ENCODE results near the gene GET3. TPM values are rescaled to one million over a fixed set of nuclear protein-coding genes. Genes with fewer than 3 reads are reported as not detected.

Gene GET3
- total and polyA plus RNA-seq, 2 of the 13 experiments (the other 11 are each of a cell fraction or from before 2014, with no cell fraction given): 57.7 to 59.4 TPM

GRCh38 chr19:12736995-12737834 lies at the start of gene GET3 (continued):
- TF ChIP-seq FOSL2 (CRISPR knock-in tag; IDR thresholded peaks at IDR 0.05) (no peak), IKZF4 (CRISPR knock-in tag; IDR thresholded peaks at IDR 0.05; ENCODE audit: borderline replicate concordance, low read depth, not compliant biosample characterization) (no peak), ZEB1 (IDR thresholded peaks at IDR 0.05; ENCODE audit: insufficient replicate concordance, low read depth) (no peak), CCAR2 (optimal IDR thresholded peaks at IDR 0.05; ENCODE audit: low read depth, low read length) (no peak), ZNF570 (CRISPR knock-in tag; IDR thresholded peaks at IDR 0.05; ENCODE audit: borderline replicate concordance) (no peak), FOXM1 (CRISPR knock-in tag; IDR thresholded peaks at IDR 0.05) (no peak), SYNCRIP (IDR thresholded peaks at IDR 0.05; ENCODE audit: insufficient read depth, low read depth, low read length) (no peak), SIN3B (IDR thresholded peaks at IDR 0.05; ENCODE audit: low read length) (peak; percentile 99), MXI1 (IDR thresholded peaks at IDR 0.05; ENCODE audit: borderline replicate concordance, low read depth, low read length) (peak; percentile 70; the same call in 2 of the 3 replicates), AGO1 (IDR thresholded peaks at IDR 0.05; ENCODE audit: low read depth, low read length, poor library complexity, severe bottlenecking) (no peak), SOX6 (IDR thresholded peaks at IDR 0.05) (no peak), SOX6 (CRISPR knock-in tag; IDR thresholded peaks at IDR 0.05) (peak; percentile 19; the same call in 1 of the 2 replicates), ZNF781 (CRISPR knock-in tag; IDR thresholded peaks at IDR 0.05; ENCODE audit: borderline replicate concordance, not compliant biosample characterization) (no peak), ZNF256 (CRISPR knock-in tag; conservative IDR thresholded peaks at IDR 0.05) (no peak), FOSL1 (CRISPR knock-in tag; IDR thresholded peaks at IDR 0.05; ENCODE audit: borderline replicate concordance) (no peak), HES4 (CRISPR knock-in tag; IDR thresholded peaks at IDR 0.05; ENCODE audit: borderline replicate concordance) (no peak), MBNL3 (CRISPR knock-in tag; conservative IDR thresholded peaks at IDR 0.05) (no peak), ZMYM2 (CRISPR knock-in tag; IDR thresholded peaks at IDR 0.05) (no peak), ZFP82 (CRISPR knock-in tag; IDR thresholded peaks at IDR 0.05; ENCODE audit: borderline replicate concordance) (no peak), XBP1 (CRISPR knock-in tag; IDR thresholded peaks at IDR 0.05) (no peak), ZNF576 (CRISPR knock-in tag; IDR thresholded peaks at IDR 0.05) (no peak), MZF1 (CRISPR knock-in tag; IDR thresholded peaks at IDR 0.05; ENCODE audit: borderline replicate concordance) (no peak), TFE3 (CRISPR knock-in tag; IDR thresholded peaks at IDR 0.05) (peak; percentile 81), MAFG (CRISPR knock-in tag; IDR thresholded peaks at IDR 0.05) (no peak), SAFB2 (CRISPR knock-in tag; IDR thresholded peaks at IDR 0.05; ENCODE audit: borderline replicate concordance, low read depth) (no peak), TBX3 (IDR thresholded peaks at IDR 0.05; ENCODE audit: borderline replicate concordance) (no peak), TEF (CRISPR knock-in tag; IDR thresholded peaks at IDR 0.05) (no peak), JDP2 (CRISPR knock-in tag; IDR thresholded peaks at IDR 0.05; ENCODE audit: borderline replicate concordance) (no peak)

All from HepG2 (cell line).